NB4 (cell line): Measurements from ENCODE around the gene UNK.

Experiments used
- DNase-seq: peaks from one replicate; pipeline ENCODE4 v3.0.0; 2010; ENCODE audit warnings: low read depth
- H3K4me3 ChIP-seq: one replicate; pipeline ENCODE4 v1.5.1; 2011; ENCODE audit warnings: mild to moderate bottlenecking, low read depth, low read length, moderate library complexity
- MYC ChIP-seq: IDR thresholded peaks from 2 replicates; pipeline ENCODE4 v1.6.1; 2011; ENCODE audit warnings: low read depth, low read length
- POLR2A ChIP-seq: IDR thresholded peaks from 2 replicates; pipeline ENCODE4 v1.6.1; 2011; ENCODE audit warnings: mild to moderate bottlenecking; ENCODE audit not compliant: insufficient read length; ENCODE audit errors: extremely low read depth
- TF ChIP-seq, protein P1 (sequence below): IDR thresholded peaks from 2 replicates; pipeline ENCODE4 v1.6.1; 2011; ENCODE audit warnings: low read depth, low read length
- TF ChIP-seq, protein P2 (sequence below): IDR thresholded peaks from one replicate; pipeline ENCODE4 v1.5.1; 2012; ENCODE audit warnings: low read depth, low read length

UNK gene

DNA sequence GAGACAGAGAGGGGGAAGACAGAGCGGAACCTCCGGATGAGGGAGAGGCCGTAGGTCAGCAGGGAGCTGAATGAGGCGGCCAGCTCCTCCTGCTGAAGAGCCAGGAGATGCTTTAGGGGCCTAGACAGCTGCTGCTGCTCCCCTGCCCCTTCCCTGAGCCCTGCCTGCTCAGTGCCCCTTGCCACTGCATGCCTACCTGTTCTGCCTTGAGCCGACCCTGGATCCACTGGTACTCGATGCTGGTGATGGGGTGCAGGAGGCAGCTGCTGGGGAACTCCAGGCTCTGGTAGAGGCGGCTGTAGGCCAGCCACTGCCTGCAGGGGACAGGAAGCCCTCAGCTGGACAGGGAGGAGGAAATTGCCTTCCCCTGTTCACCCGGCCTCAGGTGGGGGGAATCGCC, 52.0 kb downstream of the UNK start:
- no peak for DNase-seq
- TF ChIP-seq MYC (no peak), POLR2A (no peak)
- TF ChIP-seq, protein P1, sequence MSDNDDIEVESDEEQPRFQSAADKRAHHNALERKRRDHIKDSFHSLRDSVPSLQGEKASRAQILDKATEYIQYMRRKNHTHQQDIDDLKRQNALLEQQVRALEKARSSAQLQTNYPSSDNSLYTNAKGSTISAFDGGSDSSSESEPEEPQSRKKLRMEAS, result no peak
- TF ChIP-seq, protein P2, sequence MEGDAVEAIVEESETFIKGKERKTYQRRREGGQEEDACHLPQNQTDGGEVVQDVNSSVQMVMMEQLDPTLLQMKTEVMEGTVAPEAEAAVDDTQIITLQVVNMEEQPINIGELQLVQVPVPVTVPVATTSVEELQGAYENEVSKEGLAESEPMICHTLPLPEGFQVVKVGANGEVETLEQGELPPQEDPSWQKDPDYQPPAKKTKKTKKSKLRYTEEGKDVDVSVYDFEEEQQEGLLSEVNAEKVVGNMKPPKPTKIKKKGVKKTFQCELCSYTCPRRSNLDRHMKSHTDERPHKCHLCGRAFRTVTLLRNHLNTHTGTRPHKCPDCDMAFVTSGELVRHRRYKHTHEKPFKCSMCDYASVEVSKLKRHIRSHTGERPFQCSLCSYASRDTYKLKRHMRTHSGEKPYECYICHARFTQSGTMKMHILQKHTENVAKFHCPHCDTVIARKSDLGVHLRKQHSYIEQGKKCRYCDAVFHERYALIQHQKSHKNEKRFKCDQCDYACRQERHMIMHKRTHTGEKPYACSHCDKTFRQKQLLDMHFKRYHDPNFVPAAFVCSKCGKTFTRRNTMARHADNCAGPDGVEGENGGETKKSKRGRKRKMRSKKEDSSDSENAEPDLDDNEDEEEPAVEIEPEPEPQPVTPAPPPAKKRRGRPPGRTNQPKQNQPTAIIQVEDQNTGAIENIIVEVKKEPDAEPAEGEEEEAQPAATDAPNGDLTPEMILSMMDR, result no peak
- no peak overlapping the region for H3K4me3 ChIP-seq

DNA sequence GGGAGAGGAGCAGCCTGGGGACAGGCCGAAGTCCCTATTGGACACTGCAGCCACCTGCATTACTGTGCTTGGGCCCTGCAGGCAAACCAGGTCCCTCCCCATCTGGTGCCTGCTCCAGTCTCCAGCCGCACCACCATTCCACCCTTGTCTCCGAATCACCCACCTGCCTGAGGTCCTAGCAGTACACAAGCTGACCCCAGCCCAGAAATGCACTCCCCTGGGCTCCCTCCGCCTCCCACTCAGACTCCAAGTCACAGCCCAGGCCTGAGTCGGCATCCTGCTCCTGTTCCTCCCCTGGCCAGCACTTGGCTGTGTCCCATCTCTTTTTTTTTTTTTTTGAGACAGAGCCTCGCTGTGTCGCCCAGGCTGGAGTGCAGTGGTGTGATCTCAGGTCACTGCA, 53.3 kb downstream of the UNK start:
- no peak for TF ChIP-seq POLR2A
- TF ChIP-seq, protein P1, result no peak
- no peak for TF ChIP-seq MYC
- TF ChIP-seq, protein P2, result no peak
- H3K4me3 ChIP-seq, result no peak overlapping the region
- no peak for DNase-seq

DNA sequence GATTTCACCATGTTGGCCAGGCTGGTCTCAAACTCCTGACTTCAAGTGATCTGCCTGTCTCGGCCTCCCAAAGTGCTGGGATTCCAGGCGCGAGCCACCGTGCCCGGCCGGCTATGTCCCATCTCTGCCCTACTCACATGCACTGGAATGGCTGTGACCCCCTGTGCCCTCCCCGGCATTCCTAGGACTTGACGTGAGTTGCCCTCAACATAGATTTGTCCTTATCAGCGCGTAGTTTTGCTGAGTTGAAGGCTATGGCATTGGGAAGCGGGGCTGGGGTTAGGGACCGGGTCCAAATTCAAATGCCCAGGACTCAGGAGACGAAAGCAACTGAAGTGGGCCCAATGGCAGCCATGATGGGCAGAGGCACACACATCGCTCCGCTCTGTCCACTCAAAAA, 53.8 kb downstream of the UNK start:
- TF ChIP-seq MYC, result no peak
- H3K4me3 ChIP-seq, result no peak overlapping the region
- DNase-seq, result no peak

DNA sequence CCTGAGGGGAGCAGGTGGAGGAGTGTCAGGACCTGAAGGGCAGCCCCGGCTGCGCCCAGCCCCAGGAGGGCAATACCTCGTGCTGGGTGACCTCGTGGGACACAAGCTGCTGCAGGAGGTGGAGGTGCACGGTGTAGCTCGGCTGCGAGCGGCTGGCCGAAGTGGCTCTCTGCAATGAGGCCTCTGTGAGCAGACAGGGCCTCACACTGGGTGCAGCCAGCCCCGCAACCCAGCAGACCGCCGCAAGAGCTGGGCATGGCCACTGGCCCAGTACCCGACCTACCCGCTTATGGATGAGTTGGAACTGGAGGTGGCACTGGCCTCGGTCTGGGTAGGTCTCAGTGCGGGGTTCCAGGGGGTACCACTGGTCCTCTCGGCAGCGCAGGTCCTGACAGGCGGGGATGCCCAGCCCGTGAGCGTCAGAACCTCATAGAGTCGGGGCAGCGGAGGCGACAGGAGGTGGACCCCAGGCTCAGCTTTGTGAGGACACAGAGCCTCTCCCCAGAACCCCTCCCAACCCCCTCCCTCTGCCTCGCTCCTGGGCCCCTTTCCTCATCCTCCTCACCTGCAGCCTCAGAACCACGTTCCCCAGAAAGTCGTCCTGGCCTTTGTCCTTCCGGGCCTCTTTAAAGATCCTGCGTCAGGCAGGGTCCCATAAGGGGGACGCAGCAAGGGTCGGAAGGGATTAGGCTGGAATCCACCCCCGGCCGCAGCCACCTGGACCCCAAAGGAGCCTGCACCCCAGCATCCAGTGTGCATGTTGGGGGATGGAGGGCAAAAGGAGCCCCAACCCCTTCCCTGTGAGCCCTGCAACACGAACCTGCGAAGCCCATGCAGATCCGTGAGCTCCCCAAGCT, 55.6 kb downstream of the UNK start:
- TF ChIP-seq MYC (no peak), POLR2A (no peak)
- TF ChIP-seq, protein P1, result no peak
- TF ChIP-seq, protein P2, result no peak
- H3K4me3 ChIP-seq, result no peak overlapping the region
- DNase-seq, result no peak

DNA sequence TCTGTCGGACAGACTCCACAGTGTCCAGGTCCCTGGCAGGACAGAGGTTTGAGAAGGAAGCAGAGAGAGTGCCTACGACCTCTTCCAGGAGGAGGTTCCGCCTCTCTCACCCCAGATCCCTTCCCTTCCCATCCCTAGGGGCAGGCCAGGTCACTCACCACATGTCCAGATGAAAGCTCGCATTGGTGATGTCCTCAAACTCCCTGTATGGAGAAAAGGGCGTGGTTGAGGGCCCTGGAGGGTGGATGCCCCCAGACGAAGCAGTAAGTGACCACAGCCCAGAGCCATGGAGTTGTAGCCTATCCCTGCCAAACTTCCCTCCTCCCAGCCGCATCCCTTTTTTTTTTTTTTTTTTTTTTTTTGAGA, 56.2 kb downstream of the UNK start:
- no peak for TF ChIP-seq MYC
- no peak for TF ChIP-seq POLR2A
- TF ChIP-seq, protein P2, result no peak
- TF ChIP-seq, protein P1, result no peak
- no peak for DNase-seq
- H3K4me3 ChIP-seq, result no peak overlapping the region

DNA sequence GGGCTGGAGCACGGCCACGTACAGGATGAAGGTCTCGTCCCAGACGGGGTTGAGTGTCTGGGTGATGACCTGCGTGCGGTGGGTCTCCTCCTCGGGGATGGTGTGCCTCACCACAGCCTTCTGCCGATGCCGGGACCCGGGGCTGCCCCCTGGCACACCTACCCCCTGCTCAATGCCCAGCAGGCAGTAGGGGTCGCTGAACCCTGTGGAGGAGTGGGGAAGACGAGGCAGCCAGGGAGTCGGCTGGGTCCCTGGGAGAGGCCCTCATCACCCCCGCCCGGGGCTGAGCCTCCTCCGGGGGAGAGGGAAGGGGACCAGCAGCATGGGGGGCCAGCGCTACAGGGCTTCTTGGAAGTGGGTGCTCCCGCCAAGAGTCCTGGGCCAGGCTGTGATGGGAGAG, 57.8 kb downstream of the UNK start:
- H3K4me3 ChIP-seq, result no peak overlapping the region
- no peak for DNase-seq
- TF ChIP-seq, protein P1, result no peak
- TF ChIP-seq POLR2A, result no peak
- TF ChIP-seq, protein P2, result no peak
- TF ChIP-seq MYC, result no peak
